DMS114 treated with DMSO at 0.1 percent for 48 hours (cell line): ENCODE measurements around the gene SLC9B2.
A peak's percentile ranks its signal among the peaks of the same experiment; 100 is the strongest.
"Not testable (repeated sequence)": the region's sequence is repeated elsewhere in the genome, so short reads cannot be mapped to it uniquely, and the experiment has no call there.

ENCODE experiments used
- DNase-seq: peaks from one replicate; lab custom pipeline; 2025; ENCODE audit not compliant: unreplicated experiment; lab: John Stamatoyannopoulos, UW

Gene SLC9B2

GRCh38 chr4:103021120-103021519 lies 55.4 kb downstream of the SLC9B2 start:
- no peak for DNase-seq

GRCh38 chr4:103019308-103020124 lies 57.0 kb downstream of the SLC9B2 start, which contains the start of gene SLC9B1:
Gene SLC9B1 (minus strand): TSS chr4:103019705. CDS start chr4:102991711, 27,994 bp downstream.
- peak; percentile 56 for DNase-seq

DNA sequence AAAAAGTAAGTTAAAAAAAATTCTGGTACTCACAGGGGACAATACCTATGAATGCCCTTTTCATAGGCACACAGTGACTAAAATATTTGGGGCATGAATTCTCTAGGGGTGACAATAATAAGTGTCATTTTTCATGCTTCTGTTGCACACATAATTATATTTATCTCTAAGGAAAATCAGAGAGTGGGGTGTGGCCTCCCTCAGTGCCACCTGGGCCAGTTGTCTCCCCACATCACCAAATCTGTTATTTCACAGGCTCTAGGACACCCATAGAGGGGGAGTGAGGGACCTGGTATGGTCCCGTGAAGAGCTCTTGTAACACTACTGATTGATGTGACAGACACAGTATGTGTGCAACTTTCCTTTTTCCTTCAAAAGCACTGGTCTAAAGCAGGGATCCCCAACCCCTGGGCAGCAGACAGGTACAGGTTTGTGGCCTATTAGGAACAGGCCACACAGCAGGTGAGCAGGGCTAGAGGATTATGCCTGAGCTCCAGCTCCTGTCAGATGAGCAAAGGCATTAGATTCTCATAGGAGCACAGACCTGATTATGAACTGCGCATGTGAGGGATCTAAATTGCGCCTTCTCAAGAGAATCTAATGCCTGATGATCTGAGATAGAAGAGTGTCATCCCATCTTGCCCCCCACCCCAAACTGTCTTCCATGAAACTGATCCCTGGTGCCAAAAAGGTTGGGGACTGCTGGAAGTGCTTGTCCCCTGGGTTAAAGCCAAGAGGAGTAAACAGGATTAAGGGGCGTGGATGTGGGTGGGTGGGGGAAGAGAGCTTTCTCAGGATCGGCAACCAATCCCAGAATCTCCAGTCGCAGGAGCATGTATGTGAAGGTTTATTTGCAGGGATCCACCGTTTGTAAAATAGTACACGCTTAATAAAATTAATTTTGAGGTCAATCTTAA lies 57.9 kb downstream of the SLC9B2 start:
- DNase-seq, result no peak

DNA sequence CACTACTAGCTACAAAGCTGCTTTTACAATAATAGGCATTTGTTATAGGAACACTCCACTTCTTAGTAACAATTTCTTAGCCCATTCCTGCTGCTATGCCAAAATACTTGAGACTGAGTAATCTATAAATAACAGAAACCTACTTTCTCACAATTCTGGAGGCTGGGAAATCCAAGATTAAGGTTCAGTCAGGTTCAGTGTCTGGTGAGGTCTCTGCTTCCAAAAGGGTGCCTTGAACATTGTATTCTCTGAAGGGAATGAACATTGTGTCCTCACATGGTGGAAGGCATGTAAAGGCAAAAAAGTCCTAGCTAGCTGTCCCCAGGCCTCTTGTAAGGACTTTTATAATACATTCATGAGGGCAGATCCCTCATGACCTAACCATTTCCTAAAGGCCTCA lies 64.0 kb downstream of the SLC9B2 start:
- DNase-seq, result no peak

- DNase-seq, result no peak
These were observed 64.5 kb downstream of the SLC9B2 start for GRCh38 chr4:103012060-103012459.

- DNase-seq, result no peak
These were observed 65.1 kb downstream of the SLC9B2 start for GRCh38 chr4:103011378-103012025.

DNA sequence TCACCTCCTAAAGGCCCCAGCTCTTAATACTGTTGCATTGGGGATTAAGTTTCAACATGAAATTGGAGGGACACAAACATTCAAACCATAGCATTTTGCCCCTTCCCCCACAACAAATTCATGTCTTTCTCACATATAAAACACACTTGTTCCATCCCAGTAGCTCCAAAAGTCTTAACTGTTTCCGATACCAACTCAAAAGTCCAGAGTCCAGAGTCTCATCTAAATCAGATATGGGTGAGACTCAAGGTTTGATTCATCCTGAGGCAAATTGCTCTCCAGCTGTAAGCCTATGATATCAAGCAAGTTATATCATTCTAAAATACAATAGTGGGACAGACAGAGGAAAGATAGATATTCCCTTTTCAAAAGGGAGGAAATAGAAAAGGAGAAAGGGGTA lies 65.8 kb downstream of the SLC9B2 start:
- no peak for DNase-seq

DNA sequence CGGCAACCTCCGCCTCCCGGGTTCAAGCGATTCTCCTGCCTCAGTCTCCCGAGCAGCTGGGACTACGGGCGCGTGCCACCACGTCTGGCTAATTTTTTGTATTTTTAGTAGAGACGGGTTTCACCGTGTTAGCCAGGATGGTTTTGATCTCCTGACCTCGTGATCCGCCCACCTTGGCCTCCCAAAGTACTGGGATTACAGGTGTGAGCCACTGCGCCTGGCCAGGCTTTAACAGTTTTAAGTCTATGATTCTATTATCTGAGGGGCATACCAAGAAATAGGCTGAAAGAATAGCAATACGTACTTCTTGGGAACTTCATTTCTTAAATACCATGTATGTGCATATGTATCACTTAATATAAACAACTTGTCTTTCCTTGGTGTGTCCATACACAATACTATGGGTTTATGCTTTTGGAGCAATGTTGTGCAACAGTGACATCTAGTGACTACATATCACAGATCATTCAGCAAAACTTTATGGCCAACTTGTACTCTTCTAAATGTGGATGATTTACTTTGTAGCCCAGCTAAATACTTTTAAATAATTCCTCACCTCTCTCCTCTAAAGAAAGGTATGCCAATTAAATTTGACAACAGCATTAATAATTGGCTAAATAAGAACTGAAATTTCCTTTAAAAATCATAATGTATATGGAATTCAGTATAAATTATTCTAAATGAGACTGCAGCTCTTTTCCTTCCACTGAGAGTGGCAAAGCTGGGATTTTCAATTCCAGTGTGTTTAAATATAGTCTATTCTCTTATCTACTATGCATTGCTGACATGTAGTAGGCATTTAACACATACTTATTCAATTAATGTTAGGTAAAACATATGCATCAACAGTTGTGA lies 67.5 kb downstream of the SLC9B2 start:
- peak; percentile 47 for DNase-seq

DNA sequence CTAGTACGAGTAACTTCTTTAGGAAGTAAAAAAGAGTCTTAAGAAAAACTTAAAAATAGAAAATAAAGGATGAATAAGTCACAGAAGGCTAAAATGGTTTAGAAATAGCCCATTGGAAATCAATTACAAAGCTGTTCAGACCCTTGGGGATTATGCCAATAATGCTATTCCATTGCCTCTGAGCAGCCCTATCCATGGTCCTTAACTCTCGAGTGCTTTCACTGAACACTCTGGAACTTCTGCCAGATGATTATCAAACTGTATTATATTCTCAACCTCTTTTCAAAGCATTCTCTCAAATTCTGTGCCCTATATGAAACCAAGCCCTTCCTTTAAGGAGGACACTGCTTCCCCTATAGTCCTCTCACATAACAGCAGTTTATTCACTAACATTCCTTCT lies 74.0 kb downstream of the SLC9B2 start:
- no peak for DNase-seq

GRCh38 chr4:102994803-102995202 lies 81.8 kb downstream of the SLC9B2 start:
- DNase-seq, result no peak

DNA sequence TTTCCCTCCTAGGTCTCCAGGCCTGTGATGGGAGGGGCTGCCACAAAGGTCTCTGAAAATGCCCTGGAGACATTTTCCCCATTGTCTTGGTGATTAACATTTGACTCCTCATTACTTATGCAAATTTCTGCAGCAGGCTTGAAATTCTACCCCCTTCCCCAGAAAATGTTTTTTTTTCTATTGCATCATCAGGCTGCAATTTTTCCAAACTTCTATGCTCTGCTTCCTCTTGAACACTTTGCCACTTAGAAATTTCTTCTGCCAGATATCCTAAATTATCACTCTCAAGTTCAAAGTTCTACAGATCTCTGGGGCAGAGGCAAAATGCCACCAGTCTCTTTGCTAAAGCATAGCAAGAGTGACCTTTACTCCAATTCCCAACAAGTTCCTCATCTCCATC lies 82.6 kb downstream of the SLC9B2 start:
- not testable (repeated sequence) for DNase-seq

- DNase-seq, result no peak
These were observed 88.0 kb downstream of the SLC9B2 start for GRCh38 chr4:102988429-102989020.

GRCh38 chr4:102981005-102981404 lies 95.6 kb downstream of the SLC9B2 start:
- DNase-seq, result no peak
